GM12891 (cell line): Measurements from ENCODE around the gene ROBO2.

Source experiments
- DNase-seq: peaks from one replicate; pipeline ENCODE4 v3.0.0; 2011; ENCODE audit warnings: low spot score; ENCODE audit not compliant: insufficient read length
- FAIRE-seq: peaks from 2 replicates; lab custom pipeline; 2011; peaks lifted over from hg19 to GRCh38; lab: Jason Lieb, UNC
- PAX5 ChIP-seq: IDR thresholded peaks from 2 replicates; pipeline ENCODE4 v1.6.1; 2011; ENCODE audit warnings: low read length, moderate library complexity, mild to moderate bottlenecking; ENCODE audit not compliant: insufficient read depth, severe bottlenecking
- POLR2A ChIP-seq: IDR thresholded peaks from 2 replicates; pipeline ENCODE4 v1.6.1; 2011; ENCODE audit warnings: low read depth, low read length, control low read depth
- POLR2AphosphoS5 ChIP-seq: IDR thresholded peaks from 2 replicates; pipeline ENCODE4 v1.6.1; 2011; ENCODE audit warnings: low read depth, low read length, control low read depth
- POU2F2 ChIP-seq: IDR thresholded peaks from 2 replicates; pipeline ENCODE4 v1.6.1; 2011; ENCODE audit warnings: low read depth, mild to moderate bottlenecking, control low read depth, low read length, moderate library complexity
- SPI1 ChIP-seq: IDR thresholded peaks from 2 replicates; pipeline ENCODE4 v1.6.1; 2011; ENCODE audit warnings: low read depth, low read length, control low read depth
- TAF1 ChIP-seq: IDR thresholded peaks from 2 replicates; pipeline ENCODE4 v1.6.1; 2011; ENCODE audit warnings: low read depth, low read length, control low read depth

Gene ROBO2

GRCh38 chr3:77326586-77326985 is 286.7 kb downstream of the ROBO2 start:
- TF ChIP-seq POLR2A (no peak), TAF1 (no peak), POU2F2 (no peak), PAX5 (no peak), SPI1 (no peak), POLR2AphosphoS5 (no peak)
- DNase-seq (no peak), FAIRE-seq (no peak)

- no peak for TF ChIP-seq PAX5
- TF ChIP-seq SPI1: no peak
- no peak for TF ChIP-seq POLR2AphosphoS5
- TF ChIP-seq POLR2A: no peak
- no peak for TF ChIP-seq TAF1
- no peak for TF ChIP-seq POU2F2
- FAIRE-seq (no peak), DNase-seq (no peak)
Observed at GRCh38 chr3:77328690-77329089, 288.8 kb downstream of the ROBO2 start.

- TF ChIP-seq SPI1 (no peak), POU2F2 (no peak), POLR2AphosphoS5 (no peak), PAX5 (no peak), POLR2A (no peak), TAF1 (no peak)
- no peak for FAIRE-seq
- DNase-seq: no peak
Observed at GRCh38 chr3:77329116-77329515, 289.2 kb downstream of the ROBO2 start.

GRCh38 chr3:77338195-77338594 is 298.3 kb downstream of the ROBO2 start:
- DNase-seq (no peak), FAIRE-seq (no peak)
- no peak for TF ChIP-seq TAF1
- no peak for TF ChIP-seq PAX5
- no peak for TF ChIP-seq SPI1
- TF ChIP-seq POLR2A: no peak
- TF ChIP-seq POLR2AphosphoS5: no peak

GRCh38 chr3:77342027-77342426 is 302.1 kb downstream of the ROBO2 start:
- TF ChIP-seq POLR2AphosphoS5 (no peak), POLR2A (no peak), POU2F2 (no peak), TAF1 (no peak), SPI1 (no peak), PAX5 (no peak)
- no peak for FAIRE-seq
- no peak for DNase-seq

- TF ChIP-seq TAF1: no peak
- TF ChIP-seq POLR2A: no peak
- no peak for TF ChIP-seq SPI1
- TF ChIP-seq PAX5: no peak
- no peak for TF ChIP-seq POLR2AphosphoS5
- no peak for TF ChIP-seq POU2F2
- FAIRE-seq (no peak), DNase-seq (no peak)
Observed at GRCh38 chr3:77342688-77343087, 302.8 kb downstream of the ROBO2 start.

- FAIRE-seq (no peak), DNase-seq (no peak)
- TF ChIP-seq TAF1 (no peak), PAX5 (no peak), POU2F2 (no peak), SPI1 (no peak), POLR2AphosphoS5 (no peak), POLR2A (no peak)
Observed at GRCh38 chr3:77345009-77345408, 305.1 kb downstream of the ROBO2 start.

- TF ChIP-seq SPI1 (no peak), POU2F2 (no peak), POLR2AphosphoS5 (no peak), PAX5 (no peak), POLR2A (no peak), TAF1 (no peak)
- FAIRE-seq: no peak
- DNase-seq: no peak
Observed at GRCh38 chr3:77348244-77348855, 308.5 kb downstream of the ROBO2 start.

- no peak for DNase-seq
- no peak for TF ChIP-seq POLR2A
- TF ChIP-seq TAF1: no peak
- no peak for TF ChIP-seq POLR2AphosphoS5
- FAIRE-seq: no peak
Observed at GRCh38 chr3:77354958-77355357, 315.1 kb downstream of the ROBO2 start.

- DNase-seq (no peak), FAIRE-seq (no peak)
- no peak for TF ChIP-seq POLR2AphosphoS5
- no peak for TF ChIP-seq TAF1
- no peak for TF ChIP-seq POLR2A
- TF ChIP-seq SPI1: no peak
Observed at GRCh38 chr3:77362936-77363335, 323.0 kb downstream of the ROBO2 start.
